Left lung (tissue), 10 donors: ENCODE data around the gene PDP2. TPM values are rescaled to one million over a fixed set of nuclear protein-coding genes. Genes with fewer than 3 reads are reported as not detected.
"Not testable (repeated sequence)": the region's sequence is repeated elsewhere in the genome, so short reads cannot be mapped to it uniquely, and the experiment has no call there.

Experiments
- ATAC-seq: fragments of 200-7000 bp; cut with Tn5 transposase; one replicate; pipeline ENCODE4 v1.9.1; 2020; ENCODE audit warnings: moderate library complexity
- DNase-seq, 4 donors: peaks; one replicate each; pipeline ENCODE4 v3.0.0-alpha.2; 2013 to 2020
- H3K27ac ChIP-seq, 2 donors: fragments of 200-600 bp; sonication (generic) in 1 of 2; one replicate each; pipeline versions ENCODE4 v1.5.0 to v1.8.0; 2020 to 2021
- H3K27me3 ChIP-seq, 2 donors: fragments of 200-600 bp; sonication (generic) in 1 of 2; one replicate each; pipeline versions ENCODE4 v1.5.0 to v1.8.0; 2020 to 2021
- H3K36me3 ChIP-seq, 2 donors: fragments of 200-600 bp; sonication (generic) in 1 of 2; one replicate each; pipeline versions ENCODE4 v1.5.0 to v1.8.0; 2020 to 2021
- H3K4me1 ChIP-seq, 2 donors: fragments of 200-600 bp; one replicate each; pipeline ENCODE4 v1.8.0; 2021
- H3K4me3 ChIP-seq, 2 donors: fragments of 200-600 bp; sonication (generic) in 1 of 2; one replicate each; pipeline versions ENCODE4 v1.5.0 to v1.8.0; 2020 to 2021; ENCODE audit warnings: mild to moderate bottlenecking in 1 of 2
- H3K9me3 ChIP-seq, 2 donors: fragments of 200-600 bp; sonication (generic) in 1 of 2; one replicate each; pipeline versions ENCODE4 v1.5.0 to v1.8.0; 2020 to 2021
- intact Hi-C, 2 donors: fragments of 100-400 bp; cut with DNase I; formaldehyde crosslinking; loops; one replicate each; pipeline versions ENCODE4 v1.11.2 to v1.14.2; 2022
- polyA plus RNA-seq, 6 donors: library from polyadenylated mRNA; unstranded; fragments of 120-200 nt; gene quantifications; one replicate each; pipeline ENCODE4 v1.2.1, GENCODE V29; 2013; ENCODE audit not compliant: insufficient read length in 6 of 6
- total RNA-seq, 2 donors: library from RNA; stranded (reverse); fragmentation: NEBNext Ultra II Directional; extraction: Animal tissue kit (Norgen Biotek cat#: 25700); gene quantifications; one replicate each; pipeline ENCODE4 v1.2.1, GENCODE V29; 2021
- TF ChIP-seq, protein P1 (sequence below), 2 donors: fragments of 200-600 bp; sonication (generic) in 1 of 2; IDR thresholded peaks; one replicate each; pipeline versions ENCODE4 v1.5.0 to v1.8.0; 2021; ENCODE audit warnings: antibody characterized with exemption in 2 of 2
- donor health status: DM: no; HTN: yes; CAD: no.
- donor health status: DM: no; HTN: no; CAD: no.

Gene PDP2
- total and polyA plus RNA-seq, 8 donors = 8.9 to 36.3 (median 9.7) TPM

GRCh38 chr16:66895689-66895979, 15.3 kb downstream of the PDP2 start:
- Histone ChIP-seq H3K9me3 (no peaks in the 10 kb centered on the region), H3K27me3 (no peaks in the 10 kb centered on the region), H3K36me3 (no peaks in the 10 kb centered on the region), H3K27ac (no peak overlapping the region), H3K4me3 (no peak overlapping the region), H3K4me1 (peaks cover 13 to 16% of the 10 kb centered on the region in 2 donors)
- no peak for ATAC-seq
- TF ChIP-seq, protein P1, sequence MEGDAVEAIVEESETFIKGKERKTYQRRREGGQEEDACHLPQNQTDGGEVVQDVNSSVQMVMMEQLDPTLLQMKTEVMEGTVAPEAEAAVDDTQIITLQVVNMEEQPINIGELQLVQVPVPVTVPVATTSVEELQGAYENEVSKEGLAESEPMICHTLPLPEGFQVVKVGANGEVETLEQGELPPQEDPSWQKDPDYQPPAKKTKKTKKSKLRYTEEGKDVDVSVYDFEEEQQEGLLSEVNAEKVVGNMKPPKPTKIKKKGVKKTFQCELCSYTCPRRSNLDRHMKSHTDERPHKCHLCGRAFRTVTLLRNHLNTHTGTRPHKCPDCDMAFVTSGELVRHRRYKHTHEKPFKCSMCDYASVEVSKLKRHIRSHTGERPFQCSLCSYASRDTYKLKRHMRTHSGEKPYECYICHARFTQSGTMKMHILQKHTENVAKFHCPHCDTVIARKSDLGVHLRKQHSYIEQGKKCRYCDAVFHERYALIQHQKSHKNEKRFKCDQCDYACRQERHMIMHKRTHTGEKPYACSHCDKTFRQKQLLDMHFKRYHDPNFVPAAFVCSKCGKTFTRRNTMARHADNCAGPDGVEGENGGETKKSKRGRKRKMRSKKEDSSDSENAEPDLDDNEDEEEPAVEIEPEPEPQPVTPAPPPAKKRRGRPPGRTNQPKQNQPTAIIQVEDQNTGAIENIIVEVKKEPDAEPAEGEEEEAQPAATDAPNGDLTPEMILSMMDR (IDR thresholded peaks at IDR 0.05) = no peak
- intact Hi-C loops = no loop called here
- peak in 1 of 4 donors; percentile 38 for DNase-seq

- H3K4me1 ChIP-seq = peaks cover 14 to 17% of the 10 kb centered on the region in 2 donors
- DNase-seq (no peak), ATAC-seq (no peak)
- H3K9me3 ChIP-seq = no peaks in the 10 kb centered on the region
- no peaks in the 10 kb centered on the region for H3K36me3 ChIP-seq
- intact Hi-C loops = no loop called here
- no peak overlapping the region for H3K4me3 ChIP-seq
- TF ChIP-seq, protein P1 (IDR thresholded peaks at IDR 0.05) = no peak
- H3K27ac ChIP-seq = no peak overlapping the region
- no peaks in the 10 kb centered on the region for H3K27me3 ChIP-seq
Observed at GRCh38 chr16:66895999-66896398, 15.7 kb downstream of the PDP2 start.

GRCh38 chr16:66896682-66897081, 16.4 kb downstream of the PDP2 start:
- intact Hi-C loops, H3K36me3 ChIP-seq, DNase-seq, H3K27me3 ChIP-seq, H3K27ac ChIP-seq, H3K9me3 ChIP-seq, H3K4me3 ChIP-seq, ATAC-seq: not testable (repeated sequence)
- H3K4me1 ChIP-seq = peaks cover 14 to 17% of the 10 kb centered on the region in 2 donors

DNA sequence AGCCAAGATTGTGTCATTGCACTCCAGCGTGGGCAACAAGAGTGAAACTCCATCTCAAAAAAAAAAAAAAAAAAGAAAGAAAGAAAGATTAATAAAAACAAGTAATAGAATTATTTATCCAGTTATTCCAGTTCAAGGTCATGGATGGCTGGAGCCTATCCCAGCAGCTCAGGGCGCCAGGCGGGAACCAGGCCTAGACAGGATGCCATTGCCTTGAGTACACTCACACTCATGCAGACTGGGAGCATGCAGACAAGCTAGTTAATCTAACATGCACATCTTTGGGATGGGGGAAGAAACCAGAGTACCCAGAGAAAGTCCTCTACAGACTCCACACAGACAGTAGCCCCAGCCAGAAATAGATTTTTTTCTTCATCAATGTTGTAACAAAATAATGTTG, 17.9 kb downstream of the PDP2 start:
- TF ChIP-seq, protein P1 (IDR thresholded peaks at IDR 0.05) = no peak
- ATAC-seq = no peak
- no peak for DNase-seq
- Histone ChIP-seq H3K4me1 (peaks cover 14 to 17% of the 10 kb centered on the region in 2 donors), H3K27me3 (no peaks in the 10 kb centered on the region), H3K27ac (peak overlapping the region in 1 of 2 donors; percentile 74), H3K9me3 (no peaks in the 10 kb centered on the region), H3K36me3 (no peaks in the 10 kb centered on the region), H3K4me3 (no peak overlapping the region)
- intact Hi-C loops = no loop called here

DNA sequence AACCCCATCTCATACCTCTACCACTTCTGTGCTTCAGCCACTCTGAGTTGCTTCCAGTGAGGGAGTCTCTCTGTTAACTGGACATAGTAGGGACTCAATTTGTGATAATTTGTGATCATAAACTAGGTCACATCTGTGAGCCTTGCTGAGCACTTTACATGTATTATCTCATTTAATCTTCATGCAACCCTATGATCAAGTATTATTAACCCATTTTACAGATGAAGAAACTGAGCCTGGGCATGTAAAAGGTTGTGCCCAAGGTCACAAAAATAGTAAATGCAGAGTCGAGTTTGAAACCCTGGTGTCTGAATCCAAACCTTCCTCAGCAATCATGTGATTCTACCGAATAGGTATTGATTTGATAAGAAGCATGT, 18.6 kb downstream of the PDP2 start:
- no peaks in the 10 kb centered on the region for H3K36me3 ChIP-seq
- peak overlapping the region in 1 of 2 donors; percentile 74 for H3K27ac ChIP-seq
- DNase-seq (no peak), ATAC-seq (no peak)
- TF ChIP-seq, protein P1 (IDR thresholded peaks at IDR 0.05) = no peak
- H3K27me3 ChIP-seq = no peaks in the 10 kb centered on the region
- intact Hi-C loops = no loop called here
- peaks cover 14 to 17% of the 10 kb centered on the region in 2 donors for H3K4me1 ChIP-seq
- no peaks in the 10 kb centered on the region for H3K9me3 ChIP-seq
- H3K4me3 ChIP-seq = no peak overlapping the region

DNA sequence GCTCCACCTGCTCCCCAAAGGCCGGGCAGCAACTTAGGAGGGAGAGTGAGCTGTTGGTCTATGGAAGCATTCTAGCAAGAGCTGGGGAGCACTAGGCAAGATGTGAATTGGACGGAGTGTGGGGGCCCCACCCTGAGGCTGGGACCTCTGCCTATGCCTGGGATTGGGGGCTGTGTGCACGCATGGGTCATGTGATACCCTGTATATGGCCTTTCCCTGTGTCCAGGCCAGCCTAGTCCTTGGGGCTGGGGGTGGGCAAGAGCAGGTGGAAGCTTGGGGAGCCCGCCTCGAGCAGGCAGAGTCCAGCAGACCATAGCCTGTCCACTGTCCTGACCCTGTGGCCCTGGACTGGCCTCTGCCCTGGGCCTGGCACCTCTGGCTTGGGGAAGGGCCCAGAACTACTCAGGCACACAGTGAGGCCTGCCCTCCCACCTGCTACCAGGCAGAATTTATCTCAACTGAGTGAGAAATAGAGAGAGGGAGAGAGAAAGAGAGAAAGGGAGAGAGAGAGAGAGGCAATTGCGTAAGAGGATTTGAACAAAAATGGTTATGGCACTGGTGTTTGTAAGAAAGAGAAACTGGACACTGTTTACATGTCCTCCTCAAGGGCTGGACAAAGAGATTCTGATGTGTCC, 19.1 kb downstream of the PDP2 start:
- peaks cover 14 to 17% of the 10 kb centered on the region in 2 donors for H3K4me1 ChIP-seq
- H3K4me3 ChIP-seq = no peak overlapping the region
- H3K36me3 ChIP-seq = no peaks in the 10 kb centered on the region
- H3K27me3 ChIP-seq = no peaks in the 10 kb centered on the region
- H3K9me3 ChIP-seq = no peaks in the 10 kb centered on the region
- TF ChIP-seq, protein P1 (IDR thresholded peaks at IDR 0.05) = no peak
- DNase-seq (peak in 2 of 4 donors; percentile 27 to 67), ATAC-seq (peak; percentile 11)
- peak overlapping the region in 1 of 2 donors; percentile 74 for H3K27ac ChIP-seq
- intact Hi-C loops = no loop called here
